ENCODE results near the gene TSTD1.
A peak's percentile ranks its signal among the peaks of the same experiment; 100 is the strongest.
"Not testable (repeated sequence)": the region's sequence is repeated elsewhere in the genome, so short reads cannot be mapped to it uniquely, and the experiment has no call there.

Gene TSTD1

GRCh38 chr1:161019751-161020495, 18.8 kb downstream of the TSTD1 start:
- Histone ChIP-seq H3K4me3 (peak overlapping the region; percentile 93), H3K9ac (ENCODE audit: insufficient read length) (peak overlapping the region; percentile 61), H3K9me3 (ENCODE audit: low read depth, low read length) (no peaks in the 10 kb centered on the region), H3K27ac (no peak overlapping the region), H3K36me3 (ENCODE audit: insufficient read depth, low read length) (no peaks in the 10 kb centered on the region)
- DNase-seq (ENCODE audit: low read depth, low spot score) = no peak
- TF ChIP-seq FOXP2 (optimal IDR thresholded peaks at IDR 0.05; ENCODE audit: control extremely low read depth, extremely low read length, insufficient read depth) (no peak), POLR2AphosphoS5 (IDR thresholded peaks at IDR 0.05; ENCODE audit: borderline replicate concordance, low read depth, low read length) (no peak), EZH2 (IDR thresholded peaks at IDR 0.05) (no peak)

- H3K4me3 ChIP-seq; H3K9ac ChIP-seq (ENCODE audit: insufficient read length); DNase-seq (ENCODE audit: low read depth, low spot score); H3K27ac ChIP-seq; H3K36me3 ChIP-seq (ENCODE audit: insufficient read depth, low read length); H3K9me3 ChIP-seq (ENCODE audit: low read depth, low read length): not testable (repeated sequence)
These were observed 19.6 kb downstream of the TSTD1 start for GRCh38 chr1:161019111-161019660.

DNA sequence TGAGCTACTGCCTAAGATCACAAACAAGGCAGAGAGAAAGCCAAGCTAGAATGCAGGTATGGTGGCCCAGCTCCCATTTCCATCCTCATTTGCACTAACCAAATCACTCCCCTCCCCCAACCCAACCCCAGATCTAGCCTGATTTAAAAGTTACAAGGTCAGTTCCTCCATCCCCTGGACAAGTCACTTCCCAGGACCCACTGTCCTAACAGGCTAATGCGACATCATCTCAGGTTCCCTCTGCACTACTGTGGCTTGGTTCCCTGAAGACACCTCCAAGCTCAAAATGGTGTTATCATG, 20.2 kb downstream of the TSTD1 start:
- TF ChIP-seq POLR2AphosphoS5 (IDR thresholded peaks at IDR 0.05; ENCODE audit: borderline replicate concordance, low read depth, low read length) (no peak), EZH2 (IDR thresholded peaks at IDR 0.05) (no peak), FOXP2 (optimal IDR thresholded peaks at IDR 0.05; ENCODE audit: control extremely low read depth, extremely low read length, insufficient read depth) (no peak)
- DNase-seq (ENCODE audit: low read depth, low spot score) = no peak
- no peak overlapping the region for H3K4me3 ChIP-seq
- no peak overlapping the region for H3K9ac ChIP-seq (ENCODE audit: insufficient read length)
- no peak overlapping the region for H3K27ac ChIP-seq
- no peaks in the 10 kb centered on the region for H3K9me3 ChIP-seq (ENCODE audit: low read depth, low read length)
- H3K36me3 ChIP-seq (ENCODE audit: insufficient read depth, low read length) = no peaks in the 10 kb centered on the region

GRCh38 chr1:161017756-161018630, 20.8 kb downstream of the TSTD1 start:
- Histone ChIP-seq H3K36me3 (ENCODE audit: insufficient read depth, low read length) (no peaks in the 10 kb centered on the region), H3K9me3 (ENCODE audit: low read depth, low read length) (no peaks in the 10 kb centered on the region), H3K27ac (no peak overlapping the region), H3K4me3 (no peak overlapping the region), H3K9ac (ENCODE audit: insufficient read length) (no peak overlapping the region)
- TF ChIP-seq FOXP2 (optimal IDR thresholded peaks at IDR 0.05; ENCODE audit: control extremely low read depth, extremely low read length, insufficient read depth) (no peak), EZH2 (IDR thresholded peaks at IDR 0.05) (no peak), POLR2AphosphoS5 (IDR thresholded peaks at IDR 0.05; ENCODE audit: borderline replicate concordance, low read depth, low read length) (no peak)
- DNase-seq (ENCODE audit: low read depth, low spot score) = no peak

- H3K9me3 ChIP-seq (ENCODE audit: low read depth, low read length); H3K9ac ChIP-seq (ENCODE audit: insufficient read length); H3K4me3 ChIP-seq; H3K36me3 ChIP-seq (ENCODE audit: insufficient read depth, low read length); H3K27ac ChIP-seq; DNase-seq (ENCODE audit: low read depth, low spot score): not testable (repeated sequence)
These were observed 21.6 kb downstream of the TSTD1 start for GRCh38 chr1:161017181-161017580.

GRCh38 chr1:161016683-161017082, 22.1 kb downstream of the TSTD1 start:
- H3K9ac ChIP-seq (ENCODE audit: insufficient read length); H3K36me3 ChIP-seq (ENCODE audit: insufficient read depth, low read length); H3K9me3 ChIP-seq (ENCODE audit: low read depth, low read length); H3K4me3 ChIP-seq; H3K27ac ChIP-seq; DNase-seq (ENCODE audit: low read depth, low spot score): not testable (repeated sequence)

GRCh38 chr1:161013488-161014230, 25.1 kb downstream of the TSTD1 start:
- no peak for DNase-seq (ENCODE audit: low read depth, low spot score)
- TF ChIP-seq FOXP2 (optimal IDR thresholded peaks at IDR 0.05; ENCODE audit: control extremely low read depth, extremely low read length, insufficient read depth) = no peak
- TF ChIP-seq POLR2AphosphoS5 (IDR thresholded peaks at IDR 0.05; ENCODE audit: borderline replicate concordance, low read depth, low read length) = no peak; the same call in 1 of the 2 replicates
- TF ChIP-seq EZH2 (IDR thresholded peaks at IDR 0.05) = no peak
- Histone ChIP-seq H3K4me3 (no peak overlapping the region), H3K36me3 (ENCODE audit: insufficient read depth, low read length) (no peaks in the 10 kb centered on the region), H3K27ac (peak overlapping the region; percentile 81), H3K9me3 (ENCODE audit: low read depth, low read length) (no peaks in the 10 kb centered on the region), H3K9ac (ENCODE audit: insufficient read length) (no peak overlapping the region)

DNA sequence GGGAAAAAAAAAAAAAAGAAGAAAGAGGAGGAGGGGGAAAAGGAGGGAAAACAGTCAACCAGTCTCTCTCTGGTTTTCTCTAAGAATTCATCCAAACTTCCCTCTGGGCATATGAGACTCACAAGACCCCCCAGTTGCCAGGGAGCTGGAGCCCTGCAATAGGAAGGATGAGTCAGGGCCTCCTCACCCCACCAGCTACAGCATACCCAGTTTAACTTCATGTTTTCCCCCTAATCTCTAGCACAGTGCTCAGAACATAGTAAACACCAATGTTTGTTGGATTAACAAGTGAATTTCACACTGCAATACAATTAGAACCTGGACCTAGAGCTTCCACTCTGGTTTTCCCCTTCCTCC, 25.7 kb downstream of the TSTD1 start:
- H3K27ac ChIP-seq = peak overlapping the region; percentile 81
- H3K36me3 ChIP-seq (ENCODE audit: insufficient read depth, low read length) = no peaks in the 10 kb centered on the region
- no peaks in the 10 kb centered on the region for H3K9me3 ChIP-seq (ENCODE audit: low read depth, low read length)
- peak overlapping the region; percentile 14; the same call in 1 of the 2 replicates for H3K4me3 ChIP-seq
- DNase-seq (ENCODE audit: low read depth, low spot score) = no peak
- H3K9ac ChIP-seq (ENCODE audit: insufficient read length) = peak overlapping the region; percentile 12
- TF ChIP-seq POLR2AphosphoS5 (IDR thresholded peaks at IDR 0.05; ENCODE audit: borderline replicate concordance, low read depth, low read length) = no peak
- no peak for TF ChIP-seq FOXP2 (optimal IDR thresholded peaks at IDR 0.05; ENCODE audit: control extremely low read depth, extremely low read length, insufficient read depth)
- no peak for TF ChIP-seq EZH2 (IDR thresholded peaks at IDR 0.05)
